Measurements from ENCODE around the gene ZSCAN21. TPM values are rescaled to one million over a fixed set of nuclear protein-coding genes. Genes with fewer than 3 reads are reported as not detected.

The ZSCAN21 gene
- total and polyA plus RNA-seq, 8 donors = 6.5 to 27.1 (median 24.1) TPM

DNA sequence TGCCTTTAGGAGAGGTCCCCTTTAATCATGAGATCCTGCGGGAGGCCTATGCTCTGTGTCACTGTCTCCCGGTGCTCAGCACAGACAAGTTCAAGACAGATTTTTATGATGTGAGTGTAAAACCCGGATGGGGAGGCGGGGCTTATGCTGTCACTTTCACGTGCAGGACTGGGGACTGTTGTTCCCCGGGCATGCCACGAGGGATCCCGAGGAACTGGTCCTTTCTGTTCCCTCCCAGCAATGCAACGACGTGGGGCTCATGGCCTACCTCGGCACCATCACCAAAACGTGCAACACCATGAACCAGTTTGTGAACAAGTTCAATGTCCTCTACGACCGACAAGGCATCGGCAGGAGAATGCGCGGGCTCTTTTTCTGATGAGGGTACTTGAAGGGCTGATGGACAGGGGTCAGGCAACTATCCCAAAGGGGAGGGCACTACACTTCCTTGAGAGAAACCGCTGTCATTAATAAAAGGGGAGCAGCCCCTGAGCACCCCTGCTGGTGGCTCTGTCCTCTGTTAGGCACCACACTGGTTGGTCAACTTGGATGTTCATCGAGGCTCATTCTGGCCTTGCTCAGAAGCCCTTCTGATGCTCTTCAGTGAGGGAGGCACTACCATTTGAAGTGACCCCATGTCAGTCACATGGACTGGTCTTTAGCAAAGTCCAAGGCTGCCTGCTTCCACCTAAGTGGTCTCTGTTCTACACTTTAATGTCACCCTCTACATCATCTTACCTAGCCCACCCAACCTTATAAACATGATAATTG is 42.0 kb downstream of the ZSCAN21 start:
- intact Hi-C loops (cut with DNase I) = no loop called here
- Histone ChIP-seq H3K27me3 (no peaks in the 10 kb centered on the region), H3K4me3 (no peak overlapping the region), H3K9me3 (no peaks in the 10 kb centered on the region), H3K27ac (no peak overlapping the region), H3K36me3 (peaks cover 11 to 64% of the 10 kb centered on the region in 2 donors), H3K4me1 (peaks cover 0 to 32% of the 10 kb centered on the region in 2 donors)
- TF ChIP-seq, protein P1, sequence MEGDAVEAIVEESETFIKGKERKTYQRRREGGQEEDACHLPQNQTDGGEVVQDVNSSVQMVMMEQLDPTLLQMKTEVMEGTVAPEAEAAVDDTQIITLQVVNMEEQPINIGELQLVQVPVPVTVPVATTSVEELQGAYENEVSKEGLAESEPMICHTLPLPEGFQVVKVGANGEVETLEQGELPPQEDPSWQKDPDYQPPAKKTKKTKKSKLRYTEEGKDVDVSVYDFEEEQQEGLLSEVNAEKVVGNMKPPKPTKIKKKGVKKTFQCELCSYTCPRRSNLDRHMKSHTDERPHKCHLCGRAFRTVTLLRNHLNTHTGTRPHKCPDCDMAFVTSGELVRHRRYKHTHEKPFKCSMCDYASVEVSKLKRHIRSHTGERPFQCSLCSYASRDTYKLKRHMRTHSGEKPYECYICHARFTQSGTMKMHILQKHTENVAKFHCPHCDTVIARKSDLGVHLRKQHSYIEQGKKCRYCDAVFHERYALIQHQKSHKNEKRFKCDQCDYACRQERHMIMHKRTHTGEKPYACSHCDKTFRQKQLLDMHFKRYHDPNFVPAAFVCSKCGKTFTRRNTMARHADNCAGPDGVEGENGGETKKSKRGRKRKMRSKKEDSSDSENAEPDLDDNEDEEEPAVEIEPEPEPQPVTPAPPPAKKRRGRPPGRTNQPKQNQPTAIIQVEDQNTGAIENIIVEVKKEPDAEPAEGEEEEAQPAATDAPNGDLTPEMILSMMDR (IDR thresholded peaks at IDR 0.05) = no peak
- ATAC-seq = no peak
- DNase-seq = no peak

DNA sequence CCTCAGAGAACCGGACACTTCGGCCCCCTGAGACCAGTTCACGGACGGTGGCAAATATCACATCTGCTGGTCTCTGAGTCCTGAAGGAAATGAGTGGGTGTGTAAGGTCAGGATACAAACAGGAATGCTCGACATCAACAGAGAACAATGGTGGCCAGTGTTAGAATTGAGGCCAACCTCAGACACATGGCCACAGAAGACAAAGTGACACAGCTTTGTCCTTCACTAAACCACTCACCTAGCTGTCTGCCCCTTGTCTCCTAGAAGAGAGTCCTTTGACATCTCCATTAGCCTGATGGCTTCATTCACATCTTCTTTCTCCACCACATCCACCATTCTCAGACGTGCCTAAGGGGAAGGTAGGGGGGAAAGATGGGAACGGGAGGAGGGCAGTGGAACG is 43.5 kb downstream of the ZSCAN21 start:
- DNase-seq (no peak), ATAC-seq (no peak)
- peaks cover 0 to 34% of the 10 kb centered on the region in 2 donors for H3K4me1 ChIP-seq
- H3K4me3 ChIP-seq = no peak overlapping the region
- intact Hi-C loops (cut with DNase I) = no loop called here
- no peaks in the 10 kb centered on the region for H3K27me3 ChIP-seq
- H3K27ac ChIP-seq = no peak overlapping the region
- peaks cover 11 to 78% of the 10 kb centered on the region in 2 donors for H3K36me3 ChIP-seq
- TF ChIP-seq, protein P1 (IDR thresholded peaks at IDR 0.05) = no peak
- no peaks in the 10 kb centered on the region for H3K9me3 ChIP-seq

DNA sequence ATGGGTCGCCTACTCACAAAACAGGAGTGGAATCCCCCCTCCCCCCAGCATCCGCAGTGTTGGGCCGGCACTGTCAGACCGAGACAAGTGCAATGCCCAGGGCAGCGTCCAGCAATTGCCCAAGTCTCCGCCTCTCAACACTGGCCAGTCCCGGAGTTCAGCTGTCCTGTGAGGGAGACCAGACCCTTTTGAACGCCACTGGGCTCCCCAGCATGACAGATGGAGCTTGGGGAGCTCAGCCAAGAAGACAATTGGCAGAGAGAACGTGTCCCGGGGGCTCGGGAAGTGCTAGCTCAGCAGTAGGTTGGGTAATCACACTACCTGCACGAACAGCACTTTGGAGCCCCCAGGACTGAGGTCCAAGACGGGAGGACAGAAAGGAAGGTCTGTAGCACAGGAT is 43.9 kb downstream of the ZSCAN21 start:
- Histone ChIP-seq H3K9me3 (no peaks in the 10 kb centered on the region), H3K27me3 (no peaks in the 10 kb centered on the region), H3K27ac (no peak overlapping the region), H3K36me3 (peaks cover 11 to 83% of the 10 kb centered on the region in 2 donors), H3K4me3 (no peak overlapping the region), H3K4me1 (peaks cover under 1 to 33% of the 10 kb centered on the region in 2 donors)
- ATAC-seq (no peak), DNase-seq (no peak)
- intact Hi-C loops (cut with DNase I) = no loop called here
- TF ChIP-seq, protein P1 (IDR thresholded peaks at IDR 0.05) = no peak

DNA sequence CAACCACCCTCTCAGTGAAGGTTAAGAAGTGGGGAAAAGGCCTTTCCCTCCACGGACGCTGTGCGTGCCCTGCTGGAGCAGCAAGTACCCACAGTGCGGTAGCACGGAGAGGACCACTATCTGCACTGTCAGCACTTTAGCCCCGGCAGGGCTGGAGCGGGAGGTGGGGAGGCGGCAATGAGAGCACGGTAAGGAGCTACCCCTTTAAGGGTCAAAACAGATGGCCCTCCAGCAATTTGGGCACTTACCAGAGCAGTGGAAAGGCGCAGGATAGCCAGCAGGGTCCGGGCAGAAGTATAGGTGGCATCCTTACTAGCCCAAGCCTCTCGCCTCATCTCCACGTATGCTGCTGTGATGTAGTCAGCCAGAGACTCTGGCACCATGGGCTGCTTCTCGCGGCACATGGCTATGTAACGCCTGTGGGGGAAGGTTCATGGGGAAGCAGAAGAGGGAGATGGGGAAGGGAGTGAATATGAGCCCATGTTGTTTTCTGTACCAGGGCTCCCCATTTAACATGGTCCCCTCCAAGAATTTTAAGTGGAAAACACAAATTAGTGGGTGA is 44.4 kb downstream of the ZSCAN21 start:
- TF ChIP-seq, protein P1 (IDR thresholded peaks at IDR 0.05) = no peak
- Histone ChIP-seq H3K36me3 (peaks cover 11 to 88% of the 10 kb centered on the region in 2 donors), H3K9me3 (no peaks in the 10 kb centered on the region), H3K4me1 (peaks cover 6 to 31% of the 10 kb centered on the region in 2 donors), H3K27ac (no peak overlapping the region), H3K4me3 (no peak overlapping the region), H3K27me3 (no peaks in the 10 kb centered on the region)
- intact Hi-C loops (cut with DNase I) = no loop called here
- ATAC-seq (no peak), DNase-seq (no peak)

DNA sequence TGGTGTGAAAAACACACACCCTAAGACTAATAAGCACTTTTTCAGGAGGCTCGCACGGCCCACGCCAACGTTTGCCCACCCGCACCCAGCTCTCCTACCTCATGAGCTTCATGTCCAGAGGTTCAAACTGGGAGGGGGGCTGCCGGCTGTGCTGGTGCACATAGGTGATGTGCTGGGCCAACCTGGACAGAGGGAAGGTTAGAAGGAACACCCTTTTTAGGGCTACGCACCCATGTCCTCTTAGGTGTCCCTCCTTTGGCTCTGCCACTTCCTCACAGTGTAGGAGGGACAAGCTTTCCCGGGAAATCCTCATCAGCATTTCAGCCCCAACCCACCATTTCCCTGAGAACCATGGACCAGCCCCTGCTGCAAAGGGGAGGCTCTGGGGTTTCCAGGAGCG is 45.7 kb downstream of the ZSCAN21 start:
- H3K36me3 ChIP-seq = peaks cover 11 to 92% of the 10 kb centered on the region in 2 donors
- TF ChIP-seq, protein P1 (IDR thresholded peaks at IDR 0.05) = no peak
- intact Hi-C loops (cut with DNase I) = no loop called here

More for the DNA sequence above, 45.7 kb downstream of the ZSCAN21 start:
- Histone ChIP-seq H3K4me3 (no peak overlapping the region), H3K4me1 (peaks cover 16 to 30% of the 10 kb centered on the region in 2 donors), H3K9me3 (no peaks in the 10 kb centered on the region), H3K27ac (no peak overlapping the region), H3K27me3 (no peaks in the 10 kb centered on the region)
- no peak for ATAC-seq
- no peak for DNase-seq

Data from left lung (tissue), 10 donors.